Activated naive CD4-positive, alpha-beta T cell treated with anti-CD3 and anti-CD28 coated beads, Interleukin-2, amount 50 U/mL, for 72 hours (primary cell): ENCODE measurements around the gene JAK1. TPM values are rescaled to one million over a fixed set of nuclear protein-coding genes. Genes with fewer than 3 reads are reported as not detected.

Experiments
- ATAC-seq, 2 donors: fragments of 150-1000 bp; cut with Tn5 transposase; 2 replicates each; pipeline ENCODE4 v1.10.0; 2021; ENCODE audit warnings: mild to moderate bottlenecking in 2 of 2, moderate library complexity in 2 of 2
- DNase-seq, 2 donors: peaks; one replicate each; pipeline ENCODE4 v3.0.0; 2021 to 2022; ENCODE audit warnings: low spot score in 2 of 2
- H3K27ac Mint-ChIP-seq, 2 donors: one replicate each; pipeline ENCODE4 v1.8.0; 2022; ENCODE audit warnings: mild to moderate bottlenecking in 2 of 2, mixed read lengths in 2 of 2
- H3K36me3 Mint-ChIP-seq, 2 donors: one replicate each; pipeline ENCODE4 v1.8.0; 2022; ENCODE audit warnings: mixed read lengths in 2 of 2
- H3K9me3 Mint-ChIP-seq, 2 donors: one replicate each; pipeline ENCODE4 v1.8.0; 2022; ENCODE audit warnings: mixed read lengths in 2 of 2
- total RNA-seq, 2 donors: library from RNA; stranded (reverse); gene quantifications; one replicate each; pipeline ENCODE4 v1.2.3, GENCODE V29; 2022

JAK1 gene
- total RNA-seq, 2 donors from 2014 or later: 95.3 to 133 TPM

- no peak for ATAC-seq
- Mint-ChIP-seq H3K36me3 (peaks cover 0 to 4% of the 10 kb centered on the region in 2 donors), H3K9me3 (peaks cover 0 to 8% of the 10 kb centered on the region in 2 donors), H3K27ac (peak overlapping the region in 1 of 2 donors; percentile 0)
- no peak for DNase-seq
Measured at GRCh38 chr1:64984737-64985136, 18.4 kb upstream of the JAK1 start.

GRCh38 chr1:64984106-64984505 lies 17.8 kb upstream of the JAK1 start:
- no peak for ATAC-seq

GRCh38 chr1:64983110-64983509 lies 16.8 kb upstream of the JAK1 start:
- no peak for ATAC-seq
- H3K27ac Mint-ChIP-seq: no peak overlapping the region

More at GRCh38 chr1:64984106-64984505, 17.8 kb upstream of the JAK1 start:
- Mint-ChIP-seq H3K27ac (no peak overlapping the region), H3K9me3 (peaks cover 0 to 8% of the 10 kb centered on the region in 2 donors), H3K36me3 (peaks cover 0 to 4% of the 10 kb centered on the region in 2 donors)
- no peak for DNase-seq

GRCh38 chr1:64981601-64982533 lies 15.5 kb upstream of the JAK1 start:
- peak overlapping the region in 1 of 2 donors; percentile 47 for H3K27ac Mint-ChIP-seq

More at GRCh38 chr1:64983110-64983509, 16.8 kb upstream of the JAK1 start:
- Mint-ChIP-seq H3K9me3 (peaks cover 0 to 8% of the 10 kb centered on the region in 2 donors), H3K36me3 (peaks cover 0 to 4% of the 10 kb centered on the region in 2 donors)
- no peak for DNase-seq

GRCh38 chr1:64980745-64981600 lies 14.6 kb upstream of the JAK1 start:
- ATAC-seq: peak; percentile 73 to 99
- peaks cover 0 to 4% of the 10 kb centered on the region in 2 donors for H3K36me3 Mint-ChIP-seq
- peaks cover 0 to 8% of the 10 kb centered on the region in 2 donors for H3K9me3 Mint-ChIP-seq
- no peak for DNase-seq
- H3K27ac Mint-ChIP-seq: peak overlapping the region in 1 of 2 donors; percentile 47

More at GRCh38 chr1:64981601-64982533, 15.5 kb upstream of the JAK1 start:
- Mint-ChIP-seq H3K36me3 (peaks cover 0 to 4% of the 10 kb centered on the region in 2 donors), H3K9me3 (peaks cover 0 to 8% of the 10 kb centered on the region in 2 donors)
- no peak for DNase-seq
- ATAC-seq: no peak

GRCh38 chr1:64979358-64979757 lies 13.0 kb upstream of the JAK1 start:
- DNase-seq (no peak), ATAC-seq (no peak)
- Mint-ChIP-seq H3K9me3 (no peaks in the 10 kb centered on the region), H3K36me3 (no peaks in the 10 kb centered on the region), H3K27ac (no peak overlapping the region)

GRCh38 chr1:64976361-64976760 lies 10.0 kb upstream of the JAK1 start:
- ATAC-seq (no peak), DNase-seq (no peak)
- Mint-ChIP-seq H3K9me3 (no peaks in the 10 kb centered on the region), H3K36me3 (no peaks in the 10 kb centered on the region), H3K27ac (no peak overlapping the region)

- Mint-ChIP-seq H3K36me3 (no peaks in the 10 kb centered on the region), H3K27ac (no peak overlapping the region), H3K9me3 (no peaks in the 10 kb centered on the region)
- DNase-seq (no peak), ATAC-seq (no peak)
Measured at GRCh38 chr1:64975740-64976139, 9.4 kb upstream of the JAK1 start.

GRCh38 chr1:64975127-64975526 lies 8.8 kb upstream of the JAK1 start:
- no peaks in the 10 kb centered on the region for H3K9me3 Mint-ChIP-seq
- no peak for ATAC-seq
- H3K27ac Mint-ChIP-seq: no peak overlapping the region

GRCh38 chr1:64974288-64974825 lies 8.0 kb upstream of the JAK1 start:
- Mint-ChIP-seq H3K36me3 (no peaks in the 10 kb centered on the region), H3K9me3 (no peaks in the 10 kb centered on the region), H3K27ac (no peak overlapping the region)
- no peak for DNase-seq
- no peak for ATAC-seq

More at GRCh38 chr1:64975127-64975526, 8.8 kb upstream of the JAK1 start:
- DNase-seq: no peak
- H3K36me3 Mint-ChIP-seq: no peaks in the 10 kb centered on the region

GRCh38 chr1:64973061-64973647 lies 6.8 kb upstream of the JAK1 start:
- no peaks in the 10 kb centered on the region for H3K9me3 Mint-ChIP-seq
- H3K27ac Mint-ChIP-seq: no peak overlapping the region
- H3K36me3 Mint-ChIP-seq: no peaks in the 10 kb centered on the region
- no peak for DNase-seq
- ATAC-seq: no peak

- no peak overlapping the region for H3K27ac Mint-ChIP-seq
- H3K9me3 Mint-ChIP-seq: no peaks in the 10 kb centered on the region
- peaks cover 8 to 10% of the 10 kb centered on the region in 2 donors for H3K36me3 Mint-ChIP-seq
- DNase-seq (no peak), ATAC-seq (no peak)
Measured at GRCh38 chr1:64969305-64970046, 3.1 kb upstream of the JAK1 start.

- Mint-ChIP-seq H3K27ac (peak overlapping the region; percentile 13 to 93), H3K9me3 (no peaks in the 10 kb centered on the region), H3K36me3 (peaks cover 8 to 10% of the 10 kb centered on the region in 2 donors)
- DNase-seq: no peak
- no peak for ATAC-seq
Measured at GRCh38 chr1:64967381-64967780, 1.0 kb upstream of the JAK1 start.

- peak overlapping the region; percentile 93 to 94 for H3K27ac Mint-ChIP-seq
- no peaks in the 10 kb centered on the region for H3K9me3 Mint-ChIP-seq
- peak; percentile 65 to 73 for DNase-seq
- H3K36me3 Mint-ChIP-seq: peaks cover 8 to 10% of the 10 kb centered on the region in 2 donors
- ATAC-seq: peak; percentile 39 to 42
Measured at GRCh38 chr1:64965366-64966157, 787 bp downstream of the JAK1 start.

GRCh38 chr1:64963466-64963865 lies 2.9 kb downstream of the JAK1 start:
- H3K9me3 Mint-ChIP-seq: no peaks in the 10 kb centered on the region

More at GRCh38 chr1:64963466-64963865, 2.9 kb downstream of the JAK1 start:
- Mint-ChIP-seq H3K27ac (peak overlapping the region; percentile 70 to 93), H3K36me3 (peaks cover 8 to 10% of the 10 kb centered on the region in 2 donors)
- DNase-seq (no peak), ATAC-seq (no peak)
